ENCODE measurements around the gene CHERP. TPM values are rescaled to one million over a fixed set of nuclear protein-coding genes. Genes with fewer than 3 reads are reported as not detected.

CHERP gene
- 34.3 TPM for total RNA-seq
- long read RNA-seq, partial matches to known transcripts: 32 of 34 reads
- long read RNA-seq, other reads (novel, unspliced or antisense): 2 of 34 reads

- DNase-seq (ENCODE audit: low spot score): peak; percentile 98
Observed at GRCh38 chr19:16542045-16542909, at the start of gene CHERP. Gene CHERP (minus strand): TSS chr19:16542437. CDS start chr19:16542378, 59 bp downstream.

GRCh38 chr19:16590876-16591802 lies 48.9 kb upstream of the CHERP start:
- no peak for DNase-seq (ENCODE audit: low spot score)

- no peak for DNase-seq (ENCODE audit: low spot score)
Observed at GRCh38 chr19:16589917-16590316, 47.7 kb upstream of the CHERP start.

- no peak for DNase-seq (ENCODE audit: low spot score)
Observed at GRCh38 chr19:16588824-16589577, 46.8 kb upstream of the CHERP start.

GRCh38 chr19:16587833-16588823 lies 45.9 kb upstream of the CHERP start:
- no peak for DNase-seq (ENCODE audit: low spot score)

GRCh38 chr19:16586991-16587832 lies 45.0 kb upstream of the CHERP start:
- DNase-seq (ENCODE audit: low spot score): no peak

- no peak for DNase-seq (ENCODE audit: low spot score)
Observed at GRCh38 chr19:16586477-16586871, 44.2 kb upstream of the CHERP start.

GRCh38 chr19:16585808-16586476 lies 43.7 kb upstream of the CHERP start:
- no peak for DNase-seq (ENCODE audit: low spot score)

- no peak for DNase-seq (ENCODE audit: low spot score)
Observed at GRCh38 chr19:16585094-16585801, 43.0 kb upstream of the CHERP start.

- DNase-seq (ENCODE audit: low spot score): no peak
Observed at GRCh38 chr19:16584248-16585093, 42.2 kb upstream of the CHERP start.

- no peak for DNase-seq (ENCODE audit: low spot score)
Observed at GRCh38 chr19:16582486-16583261, 40.4 kb upstream of the CHERP start.

- DNase-seq (ENCODE audit: low spot score): no peak
Observed at GRCh38 chr19:16581971-16582343, 39.7 kb upstream of the CHERP start.

- no peak for DNase-seq (ENCODE audit: low spot score)
Observed at GRCh38 chr19:16581145-16581970, 39.1 kb upstream of the CHERP start.

- no peak for DNase-seq (ENCODE audit: low spot score)
Observed at GRCh38 chr19:16579381-16579780, 37.1 kb upstream of the CHERP start.

GRCh38 chr19:16577531-16577985 lies 35.3 kb upstream of the CHERP start:
- DNase-seq (ENCODE audit: low spot score): no peak
